ENCODE data around the gene SLC31A2.

- TF ChIP-seq POLR2A (IDR thresholded peaks at IDR 0.05) (no peak), CTCF (IDR thresholded peaks at IDR 0.05) (no peak), EP300 (IDR thresholded peaks at IDR 0.05) (no peak), POLR2AphosphoS5 (IDR thresholded peaks at IDR 0.05) (no peak)
Measured at GRCh38 chr9:113125386-113126035, 25.3 kb upstream of the SLC31A2 start.

Measured in stomach (tissue), 4 donors.